ENCODE measurements around the gene ADRA2C. TPM values are rescaled to one million over a fixed set of nuclear protein-coding genes. Genes with fewer than 3 reads are reported as not detected.

ADRA2C gene
- total RNA-seq, 3 donors from 2014 or later, result 1.6 to 6.9 (median 3.5) TPM

DNA sequence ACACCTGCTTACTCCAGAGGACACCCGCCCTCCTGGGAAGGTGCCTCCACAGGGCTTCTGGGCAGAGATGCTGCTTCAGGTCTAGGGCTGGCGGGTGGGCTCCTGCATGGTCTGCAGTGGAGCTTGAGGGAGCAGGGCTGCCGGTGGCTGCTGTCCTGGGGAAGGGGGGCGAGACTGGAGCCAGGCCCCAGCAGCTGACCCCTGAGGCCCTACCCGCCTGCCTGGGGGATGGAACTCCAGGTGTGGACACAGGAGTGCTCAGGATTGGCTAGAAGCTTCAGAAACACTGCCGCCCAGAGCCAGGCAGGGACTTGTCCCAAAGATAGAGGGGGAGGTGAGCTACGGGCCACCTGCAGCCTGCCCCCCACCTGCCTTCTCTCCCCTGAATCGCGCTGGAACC is 33.0 kb upstream of the ADRA2C start:
- intact Hi-C loops (cut with DNase I; ENCODE audit: low total_unique reads), result no loop called here
- H3K36me3 ChIP-seq, result no peaks in the 10 kb centered on the region
- no peak for DNase-seq (ENCODE audit: low spot score in 2 of 2)
- TF ChIP-seq, protein P1, sequence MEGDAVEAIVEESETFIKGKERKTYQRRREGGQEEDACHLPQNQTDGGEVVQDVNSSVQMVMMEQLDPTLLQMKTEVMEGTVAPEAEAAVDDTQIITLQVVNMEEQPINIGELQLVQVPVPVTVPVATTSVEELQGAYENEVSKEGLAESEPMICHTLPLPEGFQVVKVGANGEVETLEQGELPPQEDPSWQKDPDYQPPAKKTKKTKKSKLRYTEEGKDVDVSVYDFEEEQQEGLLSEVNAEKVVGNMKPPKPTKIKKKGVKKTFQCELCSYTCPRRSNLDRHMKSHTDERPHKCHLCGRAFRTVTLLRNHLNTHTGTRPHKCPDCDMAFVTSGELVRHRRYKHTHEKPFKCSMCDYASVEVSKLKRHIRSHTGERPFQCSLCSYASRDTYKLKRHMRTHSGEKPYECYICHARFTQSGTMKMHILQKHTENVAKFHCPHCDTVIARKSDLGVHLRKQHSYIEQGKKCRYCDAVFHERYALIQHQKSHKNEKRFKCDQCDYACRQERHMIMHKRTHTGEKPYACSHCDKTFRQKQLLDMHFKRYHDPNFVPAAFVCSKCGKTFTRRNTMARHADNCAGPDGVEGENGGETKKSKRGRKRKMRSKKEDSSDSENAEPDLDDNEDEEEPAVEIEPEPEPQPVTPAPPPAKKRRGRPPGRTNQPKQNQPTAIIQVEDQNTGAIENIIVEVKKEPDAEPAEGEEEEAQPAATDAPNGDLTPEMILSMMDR (IDR thresholded peaks at IDR 0.05), result no peak
- no peak for TF ChIP-seq POLR2A (IDR thresholded peaks at IDR 0.05)
- no peak for TF ChIP-seq POLR2AphosphoS5 (IDR thresholded peaks at IDR 0.05)
- H3K4me3 ChIP-seq, result no peak overlapping the region
- no peak overlapping the region for H3K27ac ChIP-seq
- no peaks in the 10 kb centered on the region for H3K4me1 ChIP-seq
- peaks cover 0 to 61% of the 10 kb centered on the region in 2 donors for H3K27me3 ChIP-seq
- H3K9me3 ChIP-seq, result peaks cover 0 to 9% of the 10 kb centered on the region in 2 donors

DNA sequence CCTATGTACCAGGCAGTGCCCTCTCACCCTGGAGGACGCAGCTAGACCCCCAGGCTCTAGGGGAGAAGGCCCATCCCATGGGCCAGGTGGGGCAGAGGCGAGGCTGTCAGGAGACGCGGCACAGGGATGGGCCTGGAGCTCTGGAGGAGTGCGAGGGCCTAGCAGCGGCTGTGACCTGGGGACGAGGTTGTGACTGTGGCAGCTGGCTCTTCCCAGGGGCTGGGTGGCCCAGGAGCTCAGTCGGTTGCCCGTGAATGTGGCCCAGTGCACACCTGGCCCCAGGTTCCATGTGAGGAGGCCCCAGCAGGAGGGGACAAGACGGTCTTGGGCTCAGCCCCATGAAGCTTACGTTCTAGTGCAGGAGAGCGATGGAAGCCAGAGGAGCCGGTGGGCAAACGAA is 31.0 kb upstream of the ADRA2C start:
- TF ChIP-seq POLR2A (IDR thresholded peaks at IDR 0.05), result no peak
- TF ChIP-seq, protein P1 (IDR thresholded peaks at IDR 0.05), result no peak
- TF ChIP-seq POLR2AphosphoS5 (IDR thresholded peaks at IDR 0.05), result no peak
- no peaks in the 10 kb centered on the region for H3K4me1 ChIP-seq

DNA sequence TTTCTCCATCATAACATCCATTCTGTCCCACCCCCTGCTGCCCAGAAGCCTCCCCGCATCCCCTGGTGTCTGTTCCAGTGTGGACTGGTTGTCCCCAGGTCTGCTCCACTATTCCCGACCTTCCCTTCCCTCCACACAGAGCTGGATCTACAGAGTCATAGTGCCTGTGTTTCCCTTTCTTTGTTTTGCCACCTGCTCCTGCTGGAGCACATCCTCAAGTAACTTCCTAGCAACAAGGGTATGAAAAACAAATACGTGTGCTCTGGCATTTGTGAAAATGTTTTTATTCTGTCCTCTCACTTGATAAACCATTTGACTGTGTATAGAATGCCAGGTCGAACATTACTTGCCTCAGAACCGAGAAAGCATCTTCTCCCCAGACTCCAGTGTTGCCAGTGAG is 29.9 kb upstream of the ADRA2C start:
- H3K4me3 ChIP-seq, result no peak overlapping the region
- no peaks in the 10 kb centered on the region for H3K36me3 ChIP-seq
- H3K27ac ChIP-seq, result no peak overlapping the region
- intact Hi-C loops (cut with DNase I; ENCODE audit: low total_unique reads), result no loop called here
- peaks cover 0 to 58% of the 10 kb centered on the region in 2 donors for H3K27me3 ChIP-seq
- no peak for TF ChIP-seq POLR2AphosphoS5 (IDR thresholded peaks at IDR 0.05)
- TF ChIP-seq, protein P1 (IDR thresholded peaks at IDR 0.05), result no peak
- TF ChIP-seq POLR2A (IDR thresholded peaks at IDR 0.05), result no peak
- no peaks in the 10 kb centered on the region for H3K4me1 ChIP-seq
- H3K9me3 ChIP-seq, result peaks cover 0 to 9% of the 10 kb centered on the region in 2 donors
- no peak for DNase-seq (ENCODE audit: low spot score in 2 of 2)

More for the DNA sequence above, 31.0 kb upstream of the ADRA2C start:
- intact Hi-C loops (cut with DNase I; ENCODE audit: low total_unique reads), result no loop called here
- H3K27me3 ChIP-seq, result peaks cover 0 to 58% of the 10 kb centered on the region in 2 donors
- no peak overlapping the region for H3K27ac ChIP-seq
- no peaks in the 10 kb centered on the region for H3K36me3 ChIP-seq
- peaks cover 0 to 9% of the 10 kb centered on the region in 2 donors for H3K9me3 ChIP-seq
- H3K4me3 ChIP-seq, result no peak overlapping the region
- no peak for DNase-seq (ENCODE audit: low spot score in 2 of 2)

DNA sequence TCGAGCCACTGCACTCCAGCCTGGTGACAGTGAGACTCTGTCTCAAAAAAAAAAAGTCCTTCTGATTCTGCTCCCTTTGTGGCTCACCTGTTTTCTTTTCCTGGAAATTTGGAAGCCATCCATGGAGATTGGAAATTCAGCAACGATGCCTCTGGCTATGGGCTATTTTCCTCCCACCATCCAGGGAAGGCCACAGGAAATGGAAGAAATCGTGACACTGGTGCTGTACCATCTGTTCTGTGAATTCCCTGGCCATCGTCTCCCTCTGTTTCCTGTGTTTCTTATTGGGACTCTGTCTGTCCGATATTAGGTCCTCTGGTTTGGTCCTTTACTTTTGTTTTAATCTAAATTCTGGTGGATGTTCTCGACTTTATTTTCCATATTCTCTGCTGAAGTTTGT is 29.4 kb upstream of the ADRA2C start:
- intact Hi-C loops (cut with DNase I; ENCODE audit: low total_unique reads), result no loop called here
- Histone ChIP-seq H3K27ac (no peak overlapping the region), H3K4me1 (no peaks in the 10 kb centered on the region), H3K36me3 (no peaks in the 10 kb centered on the region), H3K4me3 (no peak overlapping the region), H3K9me3 (peaks cover 0 to 11% of the 10 kb centered on the region in 2 donors), H3K27me3 (peaks cover 0 to 58% of the 10 kb centered on the region in 2 donors)
- TF ChIP-seq, protein P1 (IDR thresholded peaks at IDR 0.05), result no peak
- TF ChIP-seq POLR2AphosphoS5 (IDR thresholded peaks at IDR 0.05) (no peak), POLR2A (IDR thresholded peaks at IDR 0.05) (no peak)
- DNase-seq (ENCODE audit: low spot score in 2 of 2), result no peak

DNA sequence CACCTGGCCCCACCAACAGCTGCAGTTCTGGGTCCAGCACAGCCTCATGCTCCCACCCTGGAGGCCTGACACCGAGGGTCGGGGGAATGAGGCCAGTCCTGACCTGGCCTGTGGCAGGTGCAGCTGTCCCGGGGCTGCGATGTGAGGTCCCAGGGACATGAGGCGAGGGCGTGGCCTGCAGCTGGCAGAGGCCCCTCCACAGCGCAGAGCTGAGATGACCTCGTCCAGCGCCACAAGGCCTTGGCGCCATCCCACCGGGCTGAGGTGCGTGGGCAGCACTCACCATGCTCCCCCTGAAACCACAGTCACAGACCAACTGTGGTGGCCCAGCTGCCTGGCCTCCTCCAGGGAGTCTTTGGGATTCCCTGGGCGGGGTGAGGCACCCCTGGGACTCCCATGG is 26.6 kb upstream of the ADRA2C start:
- no peak overlapping the region for H3K27ac ChIP-seq
- H3K4me3 ChIP-seq, result no peak overlapping the region
- TF ChIP-seq POLR2A (IDR thresholded peaks at IDR 0.05), result no peak
- TF ChIP-seq POLR2AphosphoS5 (IDR thresholded peaks at IDR 0.05), result no peak
- TF ChIP-seq, protein P1 (IDR thresholded peaks at IDR 0.05), result no peak
- H3K27me3 ChIP-seq, result peaks cover 6 to 78% of the 10 kb centered on the region in 2 donors
- H3K4me1 ChIP-seq, result no peaks in the 10 kb centered on the region
- DNase-seq (ENCODE audit: low spot score in 2 of 2), result no peak
- H3K36me3 ChIP-seq, result no peaks in the 10 kb centered on the region
- peaks cover 4 to 20% of the 10 kb centered on the region in 2 donors for H3K9me3 ChIP-seq
- intact Hi-C loops (cut with DNase I; ENCODE audit: low total_unique reads), result no loop called here
